Renal pelvis (tissue), 3 donors: ENCODE measurements around the gene FAM162A. TPM values are rescaled to one million over a fixed set of nuclear protein-coding genes. Genes with fewer than 3 reads are reported as not detected.

Experiments
- polyA plus RNA-seq, 3 donors: library from polyadenylated mRNA; unstranded; fragments of 120-200 nt; gene quantifications; one replicate each; pipeline ENCODE4 v1.2.1, GENCODE V29; 2013; ENCODE audit not compliant: insufficient read length in 3 of 3

The FAM162A gene
- polyA plus RNA-seq, 3 donors: 60.9 to 70.8 (median 68.9) TPM

Other genes with a start within 250 kb of the FAM162A start
- gene CASR, start 200.5 kb upstream of the FAM162A start, polyA plus RNA-seq: 10 to 100 TPM; 23.5 to 30.7 (median 28.2) TPM
- under 1 TPM; 0.31 to 0.85 (median 0.55) TPM for gene CSTA, start 58.9 kb upstream of the FAM162A start, polyA plus RNA-seq
- gene MIX23, start 951 bp upstream of the FAM162A start, polyA plus RNA-seq: 10 to 100 TPM; 48.3 to 55.4 (median 55.4) TPM
- gene WDR5B, start 31.9 kb downstream of the FAM162A start, polyA plus RNA-seq: 10 to 100 TPM in 2 of 3 donors, 1 to 10 TPM in 1; 9.2 to 11.0 (median 10.4) TPM
- 10 to 100 TPM; 41.8 to 49.0 (median 47.5) TPM for gene KPNA1, start 130.8 kb downstream of the FAM162A start, polyA plus RNA-seq
- 10 to 100 TPM; 14.3 to 18.6 (median 14.5) TPM for gene PARP9, start 180.1 kb downstream of the FAM162A start, polyA plus RNA-seq
- gene DTX3L, start 180.2 kb downstream of the FAM162A start, polyA plus RNA-seq: 10 to 100 TPM; 10.6 to 16.4 (median 12.6) TPM
- under 1 TPM; 0.27 to 0.43 (median 0.36) TPM for gene PARP15, start 193.5 kb downstream of the FAM162A start, polyA plus RNA-seq